GM18861 (cell line): ENCODE measurements around the gene MACF1.

Experiments used
- ATAC-seq: cut with Tn5 transposase; IDR thresholded peaks from one replicate; pipeline ENCODE4 v1.9.1; 2021; ENCODE audit not compliant: unreplicated experiment

MACF1 gene

GRCh38 chr1:39212499-39212898 is 8.0 kb downstream of the MACF1 start:
- ATAC-seq = no peak

- ATAC-seq = no peak
Measured at GRCh38 chr1:39213511-39214002, 9.1 kb downstream of the MACF1 start.

- ATAC-seq = no peak
Measured at GRCh38 chr1:39214021-39214713, 9.7 kb downstream of the MACF1 start.

GRCh38 chr1:39214714-39214997 is 10.2 kb downstream of the MACF1 start:
- ATAC-seq = no peak

- peak; percentile 56 for ATAC-seq
Measured at GRCh38 chr1:39214998-39215873, 10.7 kb downstream of the MACF1 start.

GRCh38 chr1:39216771-39217170 is 12.3 kb downstream of the MACF1 start:
- no peak for ATAC-seq

GRCh38 chr1:39220891-39221870 is 16.7 kb downstream of the MACF1 start:
- no peak for ATAC-seq

GRCh38 chr1:39224295-39224829 is 19.9 kb downstream of the MACF1 start:
- no peak for ATAC-seq

GRCh38 chr1:39226836-39227235 is 22.3 kb downstream of the MACF1 start:
- ATAC-seq = no peak

- no peak for ATAC-seq
Measured at GRCh38 chr1:39228252-39228651, 23.8 kb downstream of the MACF1 start.

GRCh38 chr1:39229504-39229903 is 25.0 kb downstream of the MACF1 start:
- ATAC-seq = no peak

GRCh38 chr1:39230261-39231190 is 26.0 kb downstream of the MACF1 start:
- peak; percentile 86 for ATAC-seq

- ATAC-seq = no peak
Measured at GRCh38 chr1:39236971-39237370, 32.5 kb downstream of the MACF1 start.

- ATAC-seq = no peak
Measured at GRCh38 chr1:39238476-39238875, 34.0 kb downstream of the MACF1 start.

- no peak for ATAC-seq
Measured at GRCh38 chr1:39239968-39240367, 35.5 kb downstream of the MACF1 start.

GRCh38 chr1:39243302-39243701 is 38.8 kb downstream of the MACF1 start:
- ATAC-seq = no peak

GRCh38 chr1:39250460-39251240 is 46.2 kb downstream of the MACF1 start:
- no peak for ATAC-seq

GRCh38 chr1:39255222-39255621 is 50.7 kb downstream of the MACF1 start:
- no peak for ATAC-seq
